HEK293 (cell line): ENCODE results near the gene ZNF574.

Experiments
- EGR2 ChIP-seq: fragments of 450-650 bp; formaldehyde crosslinking; IDR thresholded peaks from 2 replicates; pipeline ENCODE4 v1.5.1; 2016; ENCODE audit warnings: low read depth, missing biosample characterization, missing genetic modification characterization
- HOXC10 ChIP-seq: sonication (generic); formaldehyde crosslinking; IDR thresholded peaks from 2 replicates; pipeline ENCODE4 v1.8.1; 2023; ENCODE audit warnings: mild to moderate bottlenecking, missing genetic modification reagents
- KLF1 ChIP-seq: fragments of 450-650 bp; formaldehyde crosslinking; IDR thresholded peaks from 2 replicates; pipeline ENCODE4 v1.5.1; 2016; ENCODE audit warnings: missing biosample characterization, missing genetic modification characterization
- PRDM1 ChIP-seq: fragments of 450-650 bp; formaldehyde crosslinking; IDR thresholded peaks from 2 replicates; pipeline ENCODE4; 2016; ENCODE audit warnings: missing biosample characterization, missing genetic modification characterization
- PRDM2 ChIP-seq: fragments of 450-650 bp; formaldehyde crosslinking; IDR thresholded peaks from 2 replicates; pipeline ENCODE4 v1.5.1; 2016; ENCODE audit warnings: missing biosample characterization, missing genetic modification characterization, borderline replicate concordance
- SALL2 ChIP-seq: fragments of 450-650 bp; formaldehyde crosslinking; IDR thresholded peaks from 2 replicates; pipeline ENCODE4 v1.5.0; 2017; ENCODE audit warnings: missing biosample characterization, mild to moderate bottlenecking, missing genetic modification characterization, borderline replicate concordance
- SCRT2 ChIP-seq: fragments of 450-650 bp; formaldehyde crosslinking; IDR thresholded peaks from 2 replicates; pipeline ENCODE4 v1.5.1; 2016; ENCODE audit warnings: missing biosample characterization, missing genetic modification characterization
- SP7 ChIP-seq: fragments of 450-650 bp; formaldehyde crosslinking; IDR thresholded peaks from 2 replicates; pipeline ENCODE4 v1.5.1; 2016; ENCODE audit warnings: missing biosample characterization, missing genetic modification characterization
- ZBTB11 ChIP-seq: fragments of 450-650 bp; formaldehyde crosslinking; conservative IDR thresholded peaks from 2 replicates; pipeline ENCODE4 v1.5.1; 2016; ENCODE audit warnings: low read depth, missing biosample characterization, missing genetic modification characterization
- ZFP69B ChIP-seq: fragments of 450-650 bp; formaldehyde crosslinking; IDR thresholded peaks from 2 replicates; pipeline ENCODE4 v1.5.1; 2016; ENCODE audit warnings: missing biosample characterization, missing genetic modification characterization
- ZNF175 ChIP-seq: fragments of 450-650 bp; formaldehyde crosslinking; IDR thresholded peaks from 2 replicates; pipeline ENCODE4 v1.5.1; 2016; ENCODE audit warnings: missing biosample characterization, missing genetic modification characterization
- ZNF23 ChIP-seq: fragments of 450-650 bp; formaldehyde crosslinking; IDR thresholded peaks from 2 replicates; pipeline ENCODE4 v1.5.1; 2016; ENCODE audit warnings: missing biosample characterization, missing genetic modification characterization, borderline replicate concordance
- ZNF248 ChIP-seq: fragments of 450-650 bp; formaldehyde crosslinking; IDR thresholded peaks from 2 replicates; pipeline ENCODE4 v1.5.1; 2017; ENCODE audit warnings: missing biosample characterization, missing genetic modification characterization
- ZNF274 ChIP-seq, 2 experiments: fragments of 200-500 bp in 1 of 2; fragments of 450-650 bp in 1 of 2; sonication (Bioruptor generic) in 1 of 2; formaldehyde crosslinking in 1 of 2; IDR thresholded peaks; 2 replicates each; pipeline versions ENCODE4 v1.5.1 to v1.6.1; 2014 to 2016; ENCODE audit warnings: borderline replicate concordance in 1 of 2, inconsistent platforms in 1 of 2, low read length in 1 of 2, missing biosample characterization in 1 of 2, missing genetic modification characterization in 1 of 2
- ZNF398 ChIP-seq: fragments of 450-650 bp; formaldehyde crosslinking; IDR thresholded peaks from 2 replicates; pipeline ENCODE4 v1.5.1; 2017; ENCODE audit warnings: missing biosample characterization, missing genetic modification characterization
- ZNF426 ChIP-seq: fragments of 450-650 bp; formaldehyde crosslinking; IDR thresholded peaks from 2 replicates; pipeline ENCODE4 v1.5.1; 2017; ENCODE audit warnings: missing biosample characterization, missing genetic modification characterization, mild to moderate bottlenecking, inconsistent platforms, moderate library complexity
- ZNF473 ChIP-seq: fragments of 450-650 bp; formaldehyde crosslinking; IDR thresholded peaks from 2 replicates; pipeline ENCODE4 v1.5.1; 2017; ENCODE audit warnings: missing biosample characterization, missing genetic modification characterization
- ZNF610 ChIP-seq: fragments of 450-650 bp; formaldehyde crosslinking; IDR thresholded peaks from 2 replicates; pipeline ENCODE4 v1.5.1; 2016; ENCODE audit warnings: missing biosample characterization, missing genetic modification characterization, borderline replicate concordance
- ZNF621 ChIP-seq: fragments of 450-650 bp; formaldehyde crosslinking; IDR thresholded peaks from 2 replicates; pipeline ENCODE4 v1.5.1; 2017; ENCODE audit warnings: missing biosample characterization, missing genetic modification characterization
- ZNF658 ChIP-seq: fragments of 450-650 bp; formaldehyde crosslinking; IDR thresholded peaks from 2 replicates; pipeline ENCODE4; 2016; ENCODE audit warnings: missing biosample characterization, missing genetic modification characterization
- ZNF660 ChIP-seq: fragments of 450-650 bp; IDR thresholded peaks from 2 replicates; pipeline ENCODE4 v1.5.1; 2018; ENCODE audit warnings: missing biosample characterization, mild to moderate bottlenecking, missing genetic modification characterization
- ZXDB ChIP-seq: fragments of 450-650 bp; formaldehyde crosslinking; IDR thresholded peaks from 2 replicates; pipeline ENCODE4 v1.5.1; 2016; ENCODE audit warnings: missing biosample characterization, missing genetic modification characterization
- TF ChIP-seq, protein P1 (sequence below): fragments of 450-650 bp; formaldehyde crosslinking; IDR thresholded peaks from 2 replicates; pipeline ENCODE4 v1.5.1; 2016; ENCODE audit warnings: missing biosample characterization, missing genetic modification characterization, borderline replicate concordance
- TF ChIP-seq, protein P2 (sequence below): fragments of 450-650 bp; formaldehyde crosslinking; IDR thresholded peaks from 2 replicates; pipeline ENCODE4 v1.5.1; 2016; ENCODE audit warnings: missing biosample characterization, missing genetic modification characterization

The ZNF574 gene

GRCh38 chr19:42092350-42092749, 16.4 kb downstream of the ZNF574 start (continued):
- TF ChIP-seq ZNF274 (IDR thresholded peaks at IDR 0.05; ENCODE audit: low read length) (no peak), ZNF274 (tag by site-specific recombination; IDR thresholded peaks at IDR 0.05; ENCODE audit: borderline replicate concordance) (no peak), SALL2 (no peak), PRDM1 (tag by site-specific recombination) (no peak), ZNF398 (tag by site-specific recombination) (no peak), SP7 (tag by site-specific recombination) (0 out of 2 replicates have a peak, but pooled peaks have one; percentile 25), EGR2 (no peak), ZNF660 (tag by site-specific recombination) (0 out of 2 replicates have a peak, but pooled peaks have one; percentile 9), HOXC10 (CRISPR knock-in tag) (no peak), ZXDB (tag by site-specific recombination) (0 out of 2 replicates have a peak, but pooled peaks have one; percentile 23), ZNF23 (tag by site-specific recombination) (no peak), SCRT2 (tag by site-specific recombination) (no peak), ZNF610 (tag by site-specific recombination) (no peak), ZNF426 (no peak), ZNF248 (tag by site-specific recombination) (no peak), ZNF473 (tag by site-specific recombination) (no peak), ZFP69B (no peak), ZBTB11 (tag by site-specific recombination) (no peak), PRDM2 (tag by site-specific recombination) (no peak), KLF1 (no peak), ZNF175 (tag by site-specific recombination) (no peak), ZNF621 (tag by site-specific recombination) (no peak), ZNF658 (tag by site-specific recombination) (no peak)
- TF ChIP-seq, protein P1, sequence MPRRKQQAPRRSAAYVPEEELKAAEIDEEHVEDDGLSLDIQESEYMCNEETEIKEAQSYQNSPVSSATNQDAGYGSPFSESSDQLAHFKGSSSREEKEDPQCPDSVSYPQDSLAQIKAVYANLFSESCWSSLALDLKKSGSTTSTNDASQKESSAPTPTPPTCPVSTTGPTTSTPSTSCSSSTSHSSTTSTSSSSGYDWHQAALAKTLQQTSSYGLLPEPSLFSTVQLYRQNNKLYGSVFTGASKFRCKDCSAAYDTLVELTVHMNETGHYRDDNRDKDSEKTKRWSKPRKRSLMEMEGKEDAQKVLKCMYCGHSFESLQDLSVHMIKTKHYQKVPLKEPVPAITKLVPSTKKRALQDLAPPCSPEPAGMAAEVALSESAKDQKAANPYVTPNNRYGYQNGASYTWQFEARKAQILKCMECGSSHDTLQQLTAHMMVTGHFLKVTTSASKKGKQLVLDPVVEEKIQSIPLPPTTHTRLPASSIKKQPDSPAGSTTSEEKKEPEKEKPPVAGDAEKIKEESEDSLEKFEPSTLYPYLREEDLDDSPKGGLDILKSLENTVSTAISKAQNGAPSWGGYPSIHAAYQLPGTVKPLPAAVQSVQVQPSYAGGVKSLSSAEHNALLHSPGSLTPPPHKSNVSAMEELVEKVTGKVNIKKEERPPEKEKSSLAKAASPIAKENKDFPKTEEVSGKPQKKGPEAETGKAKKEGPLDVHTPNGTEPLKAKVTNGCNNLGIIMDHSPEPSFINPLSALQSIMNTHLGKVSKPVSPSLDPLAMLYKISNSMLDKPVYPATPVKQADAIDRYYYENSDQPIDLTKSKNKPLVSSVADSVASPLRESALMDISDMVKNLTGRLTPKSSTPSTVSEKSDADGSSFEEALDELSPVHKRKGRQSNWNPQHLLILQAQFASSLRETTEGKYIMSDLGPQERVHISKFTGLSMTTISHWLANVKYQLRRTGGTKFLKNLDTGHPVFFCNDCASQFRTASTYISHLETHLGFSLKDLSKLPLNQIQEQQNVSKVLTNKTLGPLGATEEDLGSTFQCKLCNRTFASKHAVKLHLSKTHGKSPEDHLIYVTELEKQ (tag by site-specific recombination): no peak
- TF ChIP-seq, protein P2, sequence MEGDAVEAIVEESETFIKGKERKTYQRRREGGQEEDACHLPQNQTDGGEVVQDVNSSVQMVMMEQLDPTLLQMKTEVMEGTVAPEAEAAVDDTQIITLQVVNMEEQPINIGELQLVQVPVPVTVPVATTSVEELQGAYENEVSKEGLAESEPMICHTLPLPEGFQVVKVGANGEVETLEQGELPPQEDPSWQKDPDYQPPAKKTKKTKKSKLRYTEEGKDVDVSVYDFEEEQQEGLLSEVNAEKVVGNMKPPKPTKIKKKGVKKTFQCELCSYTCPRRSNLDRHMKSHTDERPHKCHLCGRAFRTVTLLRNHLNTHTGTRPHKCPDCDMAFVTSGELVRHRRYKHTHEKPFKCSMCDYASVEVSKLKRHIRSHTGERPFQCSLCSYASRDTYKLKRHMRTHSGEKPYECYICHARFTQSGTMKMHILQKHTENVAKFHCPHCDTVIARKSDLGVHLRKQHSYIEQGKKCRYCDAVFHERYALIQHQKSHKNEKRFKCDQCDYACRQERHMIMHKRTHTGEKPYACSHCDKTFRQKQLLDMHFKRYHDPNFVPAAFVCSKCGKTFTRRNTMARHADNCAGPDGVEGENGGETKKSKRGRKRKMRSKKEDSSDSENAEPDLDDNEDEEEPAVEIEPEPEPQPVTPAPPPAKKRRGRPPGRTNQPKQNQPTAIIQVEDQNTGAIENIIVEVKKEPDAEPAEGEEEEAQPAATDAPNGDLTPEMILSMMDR (tag by site-specific recombination): peak; percentile 82
